GM10847 (cell line): Measurements from ENCODE around the gene ZNF749.

Source experiments
- POLR2A ChIP-seq: IDR thresholded peaks from 2 replicates; pipeline ENCODE4 v1.6.1; 2011; ENCODE audit not compliant: insufficient read length; ENCODE audit errors: extremely low read depth

Gene ZNF749

DNA sequence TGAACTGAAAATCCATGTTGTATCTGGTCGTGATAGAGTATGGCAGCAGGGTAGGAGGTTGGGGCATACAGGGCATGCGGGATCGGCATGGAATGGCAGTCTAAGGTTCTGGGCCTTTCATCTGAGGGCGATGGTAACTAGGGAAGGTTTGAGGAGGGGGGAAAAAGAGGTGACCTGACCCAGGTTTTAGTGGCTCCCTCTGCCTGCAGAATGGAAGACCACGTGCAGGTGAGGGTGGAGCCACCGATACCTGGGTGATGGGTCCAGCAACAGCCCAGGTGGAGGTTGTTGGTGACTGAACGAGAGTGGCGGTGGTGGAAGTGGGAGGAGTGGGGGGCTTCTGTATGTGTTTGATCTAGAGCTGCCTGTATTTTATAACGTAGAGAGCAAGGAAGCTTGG lies 3.8 kb downstream of the ZNF749 start:
- no peak for TF ChIP-seq POLR2A

DNA sequence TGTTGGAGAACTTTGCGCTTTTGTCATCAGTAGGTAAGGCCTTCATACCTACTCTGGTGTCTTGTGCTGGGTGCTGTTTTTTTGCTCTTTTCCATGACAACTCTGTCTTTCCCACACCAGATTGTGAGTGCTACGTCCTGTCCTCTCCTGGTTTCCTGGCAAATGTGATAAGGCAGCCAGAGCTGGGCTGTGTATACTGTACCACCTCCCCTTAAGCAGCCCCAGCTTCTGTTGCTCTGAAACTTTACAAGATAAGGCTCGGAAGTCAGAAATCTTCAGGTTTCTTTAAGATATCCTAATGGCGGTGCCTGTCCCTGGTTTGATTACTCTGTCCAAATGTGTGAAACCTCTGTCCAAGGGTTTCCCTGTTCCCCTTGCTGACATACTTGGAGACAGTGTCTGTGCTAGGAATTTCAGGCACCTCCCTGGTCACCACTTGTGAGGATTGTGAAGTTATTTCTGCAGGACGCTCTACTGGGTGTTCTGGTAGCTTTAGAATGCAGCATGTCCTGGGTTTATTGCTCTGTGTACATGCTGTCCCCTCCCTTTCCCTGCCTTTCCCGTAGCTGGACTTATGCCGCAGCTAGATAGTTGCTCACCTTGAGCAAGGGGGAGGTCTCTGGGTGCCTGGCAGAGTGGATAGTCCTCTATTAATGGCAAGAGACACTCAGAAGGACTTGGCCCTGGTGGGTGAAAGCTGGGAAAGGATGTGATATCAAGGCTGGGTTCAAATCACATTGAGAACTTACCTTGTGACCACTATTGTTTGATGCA lies 7.0 kb downstream of the ZNF749 start:
- TF ChIP-seq POLR2A, result no peak

DNA sequence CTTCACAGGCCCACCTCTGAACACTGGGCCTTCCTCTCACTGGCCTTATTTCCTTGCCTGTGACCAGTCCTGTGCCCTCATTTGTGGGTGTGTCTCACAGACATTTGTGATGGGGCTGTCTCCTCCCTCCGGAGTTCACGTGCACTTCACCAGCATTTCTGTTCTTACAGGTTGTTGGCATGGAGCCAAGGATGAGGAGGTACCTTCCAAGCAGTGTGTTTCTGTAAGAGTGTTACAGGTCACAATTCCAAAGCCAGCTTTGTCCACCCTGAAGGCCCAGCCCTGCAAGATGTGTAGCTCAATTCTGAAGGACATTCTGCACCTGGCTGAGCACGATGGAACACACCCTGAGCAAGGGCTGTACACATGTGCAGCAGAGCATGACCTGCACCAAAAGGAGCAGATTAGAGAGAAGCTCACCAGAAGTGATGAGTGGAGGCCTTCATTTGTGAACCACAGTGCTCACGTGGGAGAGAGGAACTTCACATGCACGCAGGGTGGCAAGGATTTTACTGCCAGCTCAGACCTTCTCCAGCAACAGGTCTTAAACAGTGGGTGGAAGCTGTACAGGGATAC lies 8.1 kb downstream of the ZNF749 start:
- TF ChIP-seq POLR2A, result no peak

DNA sequence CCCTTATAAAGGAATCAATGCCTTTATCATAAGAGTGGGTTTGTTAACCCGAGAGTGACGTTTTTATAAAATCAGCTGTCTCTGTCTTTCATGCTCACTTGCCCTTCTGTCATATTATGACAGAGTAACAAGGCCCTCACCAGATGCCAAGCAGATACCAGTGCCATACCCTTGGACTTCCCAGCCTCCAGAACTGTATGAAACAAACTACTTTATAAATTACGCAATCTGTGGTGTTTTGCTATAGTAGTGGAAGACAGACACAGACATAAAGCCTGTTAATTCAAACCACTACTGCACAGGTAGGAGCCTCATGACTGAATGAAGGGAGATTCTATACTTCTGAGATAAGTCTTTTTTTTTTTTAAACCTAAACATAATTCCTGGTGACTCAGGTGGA lies 17.2 kb downstream of the ZNF749 start:
- no peak for TF ChIP-seq POLR2A

DNA sequence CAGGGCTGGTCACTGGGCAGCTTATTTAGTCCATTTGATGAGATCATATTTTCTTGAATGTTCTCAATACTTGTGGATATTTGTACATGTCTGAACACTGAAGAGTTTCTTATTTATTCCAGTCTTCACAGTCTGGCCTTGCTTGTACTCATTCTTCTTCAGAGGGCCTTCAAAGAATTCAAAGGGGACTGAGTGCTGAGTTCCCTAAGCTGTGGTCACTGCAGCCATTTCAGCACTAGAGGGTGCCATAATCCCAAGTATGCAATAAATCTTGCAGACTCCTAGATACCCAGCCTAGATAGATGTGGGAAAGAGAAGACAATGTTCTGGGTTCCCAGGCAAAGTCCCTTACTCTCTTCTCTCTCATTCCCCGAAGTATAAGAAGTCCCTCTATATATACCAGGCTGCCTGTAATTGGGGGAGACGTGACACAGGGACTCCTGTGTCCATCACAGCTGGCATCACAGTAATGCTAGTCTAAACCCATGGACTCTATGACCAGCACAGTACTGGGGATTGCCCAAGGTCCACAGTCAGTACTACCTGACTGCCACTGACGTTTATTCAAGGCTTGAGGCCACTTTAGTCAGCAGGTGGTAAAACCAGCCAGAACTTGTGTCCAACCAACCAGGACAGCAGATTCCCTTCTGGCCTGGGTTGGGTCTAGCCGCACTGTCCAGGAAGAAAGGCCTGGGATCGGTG lies 30.7 kb downstream of the ZNF749 start:
- TF ChIP-seq POLR2A, result no peak

DNA sequence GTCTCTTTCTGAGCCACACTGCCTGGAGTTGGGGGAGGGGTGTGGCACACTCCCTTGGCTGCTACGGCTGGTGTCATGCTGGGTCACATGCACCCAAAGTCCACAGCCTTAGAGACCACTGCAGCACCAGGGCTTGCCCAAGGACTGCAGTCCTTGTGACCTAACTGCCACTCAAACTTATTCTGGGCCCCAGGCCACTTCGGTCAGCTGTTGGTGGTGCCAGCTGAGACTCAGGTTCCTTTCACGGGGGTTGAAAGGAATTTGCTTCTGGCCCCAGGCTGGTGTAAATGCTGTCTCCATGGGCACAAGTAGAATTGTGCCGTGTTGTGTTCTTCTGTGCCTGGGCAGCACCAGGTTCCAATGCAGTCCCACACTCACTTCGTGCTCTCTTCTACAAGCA lies 31.4 kb downstream of the ZNF749 start:
- no peak for TF ChIP-seq POLR2A

DNA sequence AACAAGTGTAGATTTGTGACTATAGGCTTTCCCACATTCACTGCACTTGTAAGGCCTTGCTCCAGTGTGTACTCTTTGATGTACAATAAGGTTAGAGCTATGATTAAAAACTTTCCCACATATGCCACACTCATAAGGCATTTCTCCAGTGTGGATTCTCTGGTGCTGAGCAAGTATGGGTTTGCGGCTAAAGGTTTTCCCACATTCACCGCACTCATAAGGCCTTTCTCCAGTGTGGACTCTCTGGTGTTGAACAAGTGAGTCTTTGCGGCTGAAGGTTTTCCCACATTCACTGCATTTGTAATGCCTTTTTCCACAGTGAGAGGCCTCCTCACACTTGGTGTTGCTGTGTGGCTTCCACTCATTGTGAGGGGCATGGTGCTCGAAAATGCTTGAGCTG lies 38.5 kb downstream of the ZNF749 start:
- TF ChIP-seq POLR2A, result no peak

DNA sequence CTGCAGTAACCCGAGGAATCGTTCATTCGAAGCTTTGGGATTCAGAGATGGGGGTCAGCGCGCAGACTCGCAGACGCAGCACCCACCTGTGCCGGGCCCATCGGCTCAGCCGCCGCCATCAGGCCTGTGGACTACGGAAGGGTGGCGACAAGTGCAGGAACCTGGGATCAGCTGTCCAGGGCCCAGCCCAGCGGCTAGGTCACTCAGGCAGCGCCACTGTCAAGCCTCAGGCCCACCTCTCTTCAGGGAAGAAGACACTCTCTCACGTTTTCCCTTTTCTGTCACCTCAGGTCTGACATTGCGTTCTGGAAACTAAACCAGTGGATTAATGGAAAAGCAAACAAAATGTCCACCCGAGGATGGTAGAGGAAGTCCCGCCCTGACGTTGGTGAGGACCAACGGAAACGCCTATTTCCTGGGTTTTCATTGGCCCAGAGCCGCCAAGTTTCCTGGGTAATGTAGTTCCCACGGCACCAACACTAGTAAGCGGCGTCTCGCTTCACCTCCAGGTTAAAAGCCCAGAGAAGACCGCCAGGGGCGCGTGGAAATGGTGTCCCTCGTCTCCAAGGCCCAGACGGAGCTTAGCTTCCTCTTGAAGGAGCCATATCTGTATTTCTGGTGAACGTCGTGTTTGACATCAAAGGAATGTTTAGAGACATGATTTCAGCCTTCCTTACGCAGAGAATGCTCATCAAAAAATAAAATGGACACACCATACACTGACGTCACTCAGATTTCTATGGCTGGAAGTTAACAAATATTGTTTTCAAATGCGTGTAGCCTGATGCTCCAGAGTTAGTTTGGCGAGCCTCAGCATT lies 42.3 kb downstream of the ZNF749 start, which contains the start of gene ZNF772:
Gene ZNF772 (minus strand): TSS at position 376 of the 818 bp plus-strand sequence. CDS start 257 bp downstream, at position 119.
- no peak for TF ChIP-seq POLR2A

DNA sequence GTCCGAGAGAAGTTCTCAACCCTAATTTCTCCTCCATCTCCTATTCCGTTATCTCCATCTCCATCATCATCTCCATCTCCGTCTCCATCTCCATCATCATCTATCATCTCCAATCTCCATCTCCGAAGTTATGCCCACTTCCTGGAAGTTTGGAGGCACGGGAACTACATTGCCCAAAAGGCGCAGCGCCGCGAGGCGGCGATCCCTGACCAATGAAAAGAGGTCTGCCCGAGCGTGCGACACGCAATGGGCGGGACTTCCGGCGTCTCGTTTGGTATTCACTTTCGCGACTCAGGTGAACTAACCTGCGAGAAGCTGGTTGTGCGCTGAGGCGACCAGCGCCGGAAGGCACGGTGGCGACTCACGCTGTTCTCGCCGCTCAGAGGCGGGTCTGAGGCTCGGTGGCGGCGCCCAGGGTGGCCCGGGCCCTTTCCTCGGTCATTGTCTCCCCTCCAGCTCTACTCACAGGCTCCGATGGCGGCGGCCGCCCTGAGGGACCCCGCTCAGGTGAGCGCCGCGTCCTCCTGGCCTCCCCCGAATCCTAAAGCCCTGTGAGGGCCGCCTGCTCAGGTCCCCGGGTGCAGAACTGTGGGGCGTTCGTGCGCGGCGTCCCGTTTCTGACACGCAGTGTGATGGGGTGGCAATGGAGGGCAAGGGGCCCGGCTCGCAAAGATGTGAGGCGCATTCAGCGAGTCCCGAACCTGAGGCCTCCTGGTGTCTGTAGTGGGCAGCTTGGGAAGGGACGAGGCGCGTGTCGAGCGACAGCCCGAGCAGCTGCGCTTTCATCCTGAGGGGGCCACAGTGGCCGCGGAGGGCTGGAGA lies 52.6 kb downstream of the ZNF749 start, which contains the start of gene ZNF419:
Gene ZNF419 (plus strand): TSS at position 274 of the 822 bp plus-strand sequence. CDS start 201 bp downstream, at position 475.
- peak; percentile 60 for TF ChIP-seq POLR2A
